Smooth muscle cell (in vitro differentiated cells): ENCODE data around the gene MAP3K5. TPM values are rescaled to one million over a fixed set of nuclear protein-coding genes. Genes with fewer than 3 reads are reported as not detected.

Source experiments
- DNase-seq: peaks from one replicate; lab custom pipeline; 2025; ENCODE audit not compliant: unreplicated experiment; lab: John Stamatoyannopoulos, UW
- H2AFZ ChIP-seq: fragments of 200-600 bp; sonication (generic); 2 replicates; pipeline ENCODE4 v1.6.0; 2016; ENCODE audit warnings: antibody characterized with exemption, low read depth, mild to moderate bottlenecking
- H3F3A ChIP-seq: fragments of 200-600 bp; sonication (generic); 2 replicates; pipeline ENCODE4 v1.6.0; 2017; ENCODE audit warnings: antibody characterized with exemption, low read depth
- H3K27ac ChIP-seq: fragments of 200-600 bp; sonication (generic); 2 replicates; pipeline ENCODE4 v1.5.1; 2016; ENCODE audit warnings: low read depth, mild to moderate bottlenecking
- H3K27me3 ChIP-seq: fragments of 200-600 bp; sonication (generic); 2 replicates; pipeline ENCODE4 v1.6.1; 2016; ENCODE audit warnings: low read depth, mild to moderate bottlenecking
- H3K36me3 ChIP-seq: fragments of 200-600 bp; sonication (generic); 2 replicates; pipeline ENCODE4 v1.5.1; 2016; ENCODE audit warnings: low read depth
- H3K4me1 ChIP-seq: fragments of 200-600 bp; sonication (generic); 2 replicates; pipeline ENCODE4 v1.5.1; 2016; ENCODE audit warnings: low read depth
- H3K4me2 ChIP-seq: fragments of 200-600 bp; sonication (generic); 2 replicates; pipeline ENCODE4 v1.6.0; 2016; ENCODE audit warnings: mild to moderate bottlenecking
- H3K4me3 ChIP-seq: fragments of 200-600 bp; sonication (generic); 2 replicates; pipeline ENCODE4 v1.5.1; 2016; ENCODE audit warnings: mild to moderate bottlenecking
- H3K79me2 ChIP-seq: fragments of 200-600 bp; sonication (generic); 2 replicates; pipeline ENCODE4 v1.6.0; 2016; ENCODE audit warnings: low read depth, mild to moderate bottlenecking
- H3K9ac ChIP-seq: fragments of 200-600 bp; sonication (generic); 2 replicates; pipeline ENCODE4 v1.6.0; 2016; ENCODE audit warnings: low read depth
- H3K9me3 ChIP-seq: fragments of 200-600 bp; sonication (generic); replicated peaks from 2 replicates; pipeline ENCODE4 v1.5.1; 2016; ENCODE audit warnings: low read depth
- H4K20me1 ChIP-seq: fragments of 200-600 bp; sonication (generic); 2 replicates; pipeline ENCODE4 v1.6.0; 2016; ENCODE audit warnings: low read depth
- WGBS: methylation state at CpG from one replicate; pipeline ENCODE4 v1.1.7; 2016; ENCODE audit warnings: low lambda C conversion rate; 5-methylcytosine and 5-hydroxymethylcytosine counted together
- polyA plus RNA-seq: library from polyadenylated mRNA; unstranded; fragments of >200 nt; fragmentation: Nextera tagmentation; extraction: Ambion mirVana; gene quantifications from 2 replicates; pipeline ENCODE4 v1.2.1, GENCODE V29; 2016
- total RNA-seq: library from RNA; depleted of rRNA; stranded (reverse); fragments of >200 nt; gene quantifications from 2 replicates; pipeline ENCODE4 v1.2.3, GENCODE V29; 2014
- TF ChIP-seq, protein P1 (sequence below): fragments of 200-600 bp; sonication (generic); IDR thresholded peaks from 2 replicates; pipeline ENCODE4 v1.5.1; 2017; ENCODE audit warnings: borderline replicate concordance, mild to moderate bottlenecking, antibody characterized with exemption; ENCODE audit not compliant: insufficient read depth, poor library complexity, severe bottlenecking

Gene MAP3K5
- total and polyA plus RNA-seq, 2 experiments from 2014 or later, result 0.93 to 2.1 TPM

DNA sequence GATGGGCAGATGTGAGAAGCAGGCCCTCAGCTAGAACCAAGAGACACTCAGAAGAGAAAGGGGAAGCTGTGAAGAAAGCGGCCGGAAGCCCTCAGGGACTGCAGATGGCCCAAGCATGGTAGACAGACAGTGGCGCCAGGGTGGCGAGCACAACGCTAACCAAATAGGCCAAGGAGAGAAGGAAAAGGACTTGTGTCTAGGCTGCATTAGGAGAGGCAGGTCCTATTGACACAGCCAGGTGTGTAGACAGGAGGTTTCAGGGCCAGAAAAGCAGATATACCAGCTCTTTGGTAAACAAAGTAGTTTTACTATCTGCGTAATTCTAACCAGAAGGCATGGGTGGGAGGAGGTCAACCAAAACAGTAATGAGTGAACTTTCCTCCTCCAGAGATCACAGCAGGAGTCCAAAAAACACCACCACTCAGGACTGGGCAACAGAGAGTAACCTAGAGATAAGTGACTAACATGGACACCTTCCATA lies 226.2 kb downstream of the MAP3K5 start:
- Histone ChIP-seq H3K4me1 (no peaks in the 10 kb centered on the region), H3F3A (no peaks in the 10 kb centered on the region), H3K9ac (no peak overlapping the region), H2AFZ (no peak overlapping the region), H3K27ac (no peak overlapping the region), H3K9me3 (no peaks in the 10 kb centered on the region), H3K4me3 (no peak overlapping the region), H3K36me3 (no peaks in the 10 kb centered on the region), H4K20me1 (no peaks in the 10 kb centered on the region), H3K27me3 (peaks cover 8% of the 10 kb centered on the region), H3K79me2 (no peaks in the 10 kb centered on the region), H3K4me2 (no peak overlapping the region)
- TF ChIP-seq, protein P1, sequence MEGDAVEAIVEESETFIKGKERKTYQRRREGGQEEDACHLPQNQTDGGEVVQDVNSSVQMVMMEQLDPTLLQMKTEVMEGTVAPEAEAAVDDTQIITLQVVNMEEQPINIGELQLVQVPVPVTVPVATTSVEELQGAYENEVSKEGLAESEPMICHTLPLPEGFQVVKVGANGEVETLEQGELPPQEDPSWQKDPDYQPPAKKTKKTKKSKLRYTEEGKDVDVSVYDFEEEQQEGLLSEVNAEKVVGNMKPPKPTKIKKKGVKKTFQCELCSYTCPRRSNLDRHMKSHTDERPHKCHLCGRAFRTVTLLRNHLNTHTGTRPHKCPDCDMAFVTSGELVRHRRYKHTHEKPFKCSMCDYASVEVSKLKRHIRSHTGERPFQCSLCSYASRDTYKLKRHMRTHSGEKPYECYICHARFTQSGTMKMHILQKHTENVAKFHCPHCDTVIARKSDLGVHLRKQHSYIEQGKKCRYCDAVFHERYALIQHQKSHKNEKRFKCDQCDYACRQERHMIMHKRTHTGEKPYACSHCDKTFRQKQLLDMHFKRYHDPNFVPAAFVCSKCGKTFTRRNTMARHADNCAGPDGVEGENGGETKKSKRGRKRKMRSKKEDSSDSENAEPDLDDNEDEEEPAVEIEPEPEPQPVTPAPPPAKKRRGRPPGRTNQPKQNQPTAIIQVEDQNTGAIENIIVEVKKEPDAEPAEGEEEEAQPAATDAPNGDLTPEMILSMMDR, result no peak
- DNase-seq, result no peak
- WGBS, result 91% methylated on average over 6 of the region's 6 CpGs

DNA sequence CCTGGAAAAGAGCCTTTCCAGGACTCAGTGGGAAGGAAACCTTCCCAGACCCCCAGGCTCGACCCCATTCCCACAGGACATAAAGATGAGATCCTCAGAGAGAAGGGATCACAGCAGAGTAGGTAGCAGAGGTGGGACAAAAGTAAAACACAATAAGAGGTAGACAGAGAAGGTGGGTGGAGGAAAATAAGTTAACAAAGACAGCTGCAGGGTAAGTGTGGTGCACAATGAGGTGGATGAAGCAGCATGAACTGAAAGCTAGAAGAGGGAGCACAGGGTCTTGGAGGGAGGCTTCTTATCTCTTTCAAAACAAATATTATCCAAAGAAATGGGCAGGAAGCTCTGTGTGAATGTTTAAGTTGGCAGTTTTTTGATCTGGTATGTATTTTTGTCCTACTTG lies 228.1 kb downstream of the MAP3K5 start:
- no peak overlapping the region for H3K4me3 ChIP-seq
- 76% methylated on average over 1 of the region's 1 CpG for WGBS
- H3K4me2 ChIP-seq, result no peak overlapping the region
- no peaks in the 10 kb centered on the region for H3K79me2 ChIP-seq
- no peaks in the 10 kb centered on the region for H3K36me3 ChIP-seq
- H3K4me1 ChIP-seq, result no peaks in the 10 kb centered on the region
- no peak overlapping the region for H3K27ac ChIP-seq
- no peaks in the 10 kb centered on the region for H3K9me3 ChIP-seq
- H2AFZ ChIP-seq, result no peak overlapping the region
- peaks cover 8% of the 10 kb centered on the region for H3K27me3 ChIP-seq
- TF ChIP-seq, protein P1, result no peak
- no peaks in the 10 kb centered on the region for H4K20me1 ChIP-seq
- DNase-seq, result no peak
- H3K9ac ChIP-seq, result no peak overlapping the region
- H3F3A ChIP-seq, result no peaks in the 10 kb centered on the region

DNA sequence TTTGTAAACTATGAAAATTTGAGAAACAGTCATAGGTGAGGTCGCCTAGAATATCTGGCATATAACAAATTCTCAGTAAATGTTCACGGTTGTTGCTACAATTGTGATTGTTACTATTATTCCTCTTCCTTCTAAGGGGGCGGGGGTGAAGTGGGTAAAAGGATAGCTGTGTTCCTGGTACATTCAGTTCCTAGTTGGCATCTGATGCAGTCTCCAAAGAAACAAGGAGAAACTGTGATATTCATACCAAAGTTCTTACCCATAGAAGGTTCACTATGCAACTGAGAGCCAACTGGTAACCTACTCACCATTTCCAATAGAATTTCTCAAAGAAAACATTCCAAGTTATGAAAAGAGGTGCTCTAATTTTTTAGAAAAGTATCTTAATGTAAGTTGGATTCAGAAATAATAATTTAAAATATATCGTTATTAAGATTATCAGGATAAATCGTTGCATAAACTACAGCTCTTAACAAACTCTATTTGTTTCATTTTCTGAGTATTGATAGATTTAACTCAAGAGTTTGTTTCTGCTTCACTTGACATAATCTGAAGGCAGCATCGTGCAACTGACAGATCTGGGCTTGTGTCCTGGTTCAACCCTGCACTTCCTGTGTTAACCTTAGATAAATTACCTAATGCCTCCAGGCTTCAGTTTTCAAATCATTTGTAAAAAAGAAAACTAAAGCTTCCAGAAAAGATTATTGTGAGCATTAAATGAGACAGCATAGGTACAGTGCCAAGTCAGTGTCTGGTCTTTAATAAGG lies 228.7 kb downstream of the MAP3K5 start:
- H3K36me3 ChIP-seq, result no peaks in the 10 kb centered on the region
- no peak for DNase-seq
- H3K79me2 ChIP-seq, result no peaks in the 10 kb centered on the region
- no peaks in the 10 kb centered on the region for H3K4me1 ChIP-seq
- no peak overlapping the region for H3K4me3 ChIP-seq
- peaks cover 8% of the 10 kb centered on the region for H3K27me3 ChIP-seq
- TF ChIP-seq, protein P1, result no peak
- no peak overlapping the region for H3K27ac ChIP-seq
- 88% methylated on average over 6 of the region's 6 CpGs for WGBS
- no peaks in the 10 kb centered on the region for H3F3A ChIP-seq
- H2AFZ ChIP-seq, result no peak overlapping the region
- H3K4me2 ChIP-seq, result no peak overlapping the region
- no peak overlapping the region for H3K9ac ChIP-seq
- no peaks in the 10 kb centered on the region for H4K20me1 ChIP-seq
- H3K9me3 ChIP-seq, result no peaks in the 10 kb centered on the region

DNA sequence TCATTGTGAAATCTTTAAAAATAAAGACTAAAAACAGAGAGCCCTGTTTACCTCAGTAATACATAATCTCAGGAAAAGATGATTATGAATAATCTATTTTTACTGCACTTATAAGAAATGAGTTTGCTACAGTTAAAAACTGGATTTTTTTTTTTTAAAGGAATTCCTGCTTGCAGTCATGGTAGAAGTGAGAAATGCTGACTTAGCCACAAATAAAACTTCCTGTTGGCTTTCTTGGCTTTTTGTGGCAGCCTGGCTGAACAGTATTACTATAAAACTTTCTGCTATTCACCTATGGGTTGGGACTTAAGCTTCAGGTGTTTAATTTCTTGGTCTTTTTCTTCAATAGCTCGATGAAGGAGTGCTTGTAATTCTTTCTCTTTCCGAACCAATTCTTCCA lies 230.1 kb downstream of the MAP3K5 start:
- H3K9me3 ChIP-seq, result no peaks in the 10 kb centered on the region

More for the DNA sequence above, 230.1 kb downstream of the MAP3K5 start:
- no peak for DNase-seq
- no peaks in the 10 kb centered on the region for H3F3A ChIP-seq
- H3K4me2 ChIP-seq, result no peak overlapping the region
- H3K79me2 ChIP-seq, result no peaks in the 10 kb centered on the region
- no peak overlapping the region for H3K4me3 ChIP-seq
- no peaks in the 10 kb centered on the region for H4K20me1 ChIP-seq
- H3K4me1 ChIP-seq, result no peaks in the 10 kb centered on the region
- no peak overlapping the region for H2AFZ ChIP-seq
- peaks cover 8% of the 10 kb centered on the region for H3K27me3 ChIP-seq
- 91% methylated on average over 2 of the region's 2 CpGs for WGBS
- H3K36me3 ChIP-seq, result no peaks in the 10 kb centered on the region
- H3K9ac ChIP-seq, result no peak overlapping the region
- TF ChIP-seq, protein P1, result no peak
- H3K27ac ChIP-seq, result no peak overlapping the region
